Mucosa of rectum (tissue), 2 donors: ENCODE data around the gene MYH11.

ENCODE experiments used
- H3K27ac ChIP-seq, 2 donors: one replicate each; pipeline ENCODE4 v1.7.0; 2013; ENCODE audit warnings: inconsistent platforms in 2 of 2, low read depth in 2 of 2, low read length in 2 of 2
- H3K27me3 ChIP-seq, 2 donors: one replicate each; pipeline ENCODE4 v1.7.0; 2013; ENCODE audit warnings: low read length in 2 of 2; ENCODE audit not compliant: control insufficient read depth in 2 of 2, insufficient read depth in 2 of 2
- H3K36me3 ChIP-seq, 2 donors: one replicate each; pipeline ENCODE4 v1.7.0; 2013; ENCODE audit warnings: low read length in 2 of 2; ENCODE audit not compliant: control insufficient read depth in 2 of 2, insufficient read depth in 2 of 2
- H3K4me1 ChIP-seq, 2 donors: one replicate each; pipeline ENCODE4 v1.7.0; 2013; ENCODE audit warnings: low read length in 2 of 2, mild to moderate bottlenecking in 1 of 2; ENCODE audit not compliant: control insufficient read depth in 2 of 2, insufficient read depth in 2 of 2
- H3K4me3 ChIP-seq, 2 donors: one replicate each; pipeline ENCODE4 v1.7.0; 2013; ENCODE audit warnings: low read length in 2 of 2
- H3K9ac ChIP-seq, 2 donors: one replicate each; pipeline ENCODE4 v1.7.0; 2013; ENCODE audit warnings: low read length in 2 of 2, low read depth in 1 of 2, mild to moderate bottlenecking in 1 of 2
- H3K9me3 ChIP-seq, 2 donors: one replicate each; pipeline ENCODE4 v1.7.0; 2013; ENCODE audit warnings: low read length in 2 of 2; ENCODE audit not compliant: control insufficient read depth in 2 of 2
- donor health status: healthy.
- donor health status: Normal muscosa, but diverticular disease.

Gene MYH11

GRCh38 chr16:15879255-15879811 is 22.5 kb upstream of the MYH11 start:
- Histone ChIP-seq H3K27me3 (no peaks in the 10 kb centered on the region), H3K4me1 (peaks cover 0 to 3% of the 10 kb centered on the region in 2 donors), H3K36me3 (peaks cover 4 to 14% of the 10 kb centered on the region in 2 donors), H3K27ac (no peak overlapping the region), H3K9ac (no peak overlapping the region), H3K9me3 (no peaks in the 10 kb centered on the region), H3K4me3 (no peak overlapping the region)

- Histone ChIP-seq H3K4me3 (no peak overlapping the region), H3K36me3 (peaks cover 3 to 10% of the 10 kb centered on the region in 2 donors), H3K9me3 (no peaks in the 10 kb centered on the region), H3K27me3 (no peaks in the 10 kb centered on the region), H3K9ac (no peak overlapping the region), H3K27ac (no peak overlapping the region), H3K4me1 (peaks cover 0 to 3% of the 10 kb centered on the region in 2 donors)
These were observed 19.7 kb upstream of the MYH11 start for GRCh38 chr16:15876503-15876902.

- no peaks in the 10 kb centered on the region for H3K9me3 ChIP-seq
- no peak overlapping the region for H3K27ac ChIP-seq
- no peak overlapping the region for H3K9ac ChIP-seq
- no peaks in the 10 kb centered on the region for H3K27me3 ChIP-seq
- H3K36me3 ChIP-seq = peaks cover 13 to 14% of the 10 kb centered on the region in 2 donors
- H3K4me3 ChIP-seq = no peak overlapping the region
- H3K4me1 ChIP-seq = peaks cover 0 to 3% of the 10 kb centered on the region in 2 donors
These were observed 18.0 kb upstream of the MYH11 start for GRCh38 chr16:15874745-15875314.

- Histone ChIP-seq H3K9me3 (no peaks in the 10 kb centered on the region), H3K9ac (no peak overlapping the region), H3K27ac (no peak overlapping the region), H3K4me1 (peaks cover 0 to 3% of the 10 kb centered on the region in 2 donors), H3K27me3 (no peaks in the 10 kb centered on the region), H3K4me3 (no peak overlapping the region), H3K36me3 (peaks cover 17 to 18% of the 10 kb centered on the region in 2 donors)
These were observed 16.9 kb upstream of the MYH11 start for GRCh38 chr16:15873737-15874136.

- no peaks in the 10 kb centered on the region for H3K9me3 ChIP-seq
- H3K27me3 ChIP-seq = no peaks in the 10 kb centered on the region
- peaks cover 17 to 18% of the 10 kb centered on the region in 2 donors for H3K36me3 ChIP-seq
- H3K9ac ChIP-seq = no peak overlapping the region
- H3K4me3 ChIP-seq = no peak overlapping the region
- no peak overlapping the region for H3K27ac ChIP-seq
- peaks cover 0 to 3% of the 10 kb centered on the region in 2 donors for H3K4me1 ChIP-seq
These were observed 16.5 kb upstream of the MYH11 start for GRCh38 chr16:15873301-15873700.

GRCh38 chr16:15870011-15870410 is 13.2 kb upstream of the MYH11 start:
- no peak overlapping the region for H3K4me3 ChIP-seq
- no peaks in the 10 kb centered on the region for H3K9me3 ChIP-seq
- H3K36me3 ChIP-seq = peaks cover 24 to 27% of the 10 kb centered on the region in 2 donors
- H3K4me1 ChIP-seq = peaks cover 0 to 2% of the 10 kb centered on the region in 2 donors
- H3K27ac ChIP-seq = no peak overlapping the region
- no peak overlapping the region for H3K9ac ChIP-seq
- H3K27me3 ChIP-seq = no peaks in the 10 kb centered on the region

GRCh38 chr16:15866451-15866850 is 9.6 kb upstream of the MYH11 start:
- no peaks in the 10 kb centered on the region for H3K27me3 ChIP-seq
- no peak overlapping the region for H3K9ac ChIP-seq
- H3K4me1 ChIP-seq = no peaks in the 10 kb centered on the region
- H3K27ac ChIP-seq = no peak overlapping the region
- peaks cover 20 to 23% of the 10 kb centered on the region in 2 donors for H3K36me3 ChIP-seq
- no peak overlapping the region for H3K4me3 ChIP-seq
- H3K9me3 ChIP-seq = no peaks in the 10 kb centered on the region

- Histone ChIP-seq H3K27ac (no peak overlapping the region), H3K9ac (no peak overlapping the region), H3K4me1 (no peaks in the 10 kb centered on the region), H3K27me3 (no peaks in the 10 kb centered on the region), H3K36me3 (peaks cover 18 to 20% of the 10 kb centered on the region in 2 donors), H3K4me3 (no peak overlapping the region), H3K9me3 (no peaks in the 10 kb centered on the region)
These were observed 8.9 kb upstream of the MYH11 start for GRCh38 chr16:15865742-15866141.

GRCh38 chr16:15864939-15865338 is 8.1 kb upstream of the MYH11 start:
- Histone ChIP-seq H3K4me1 (no peaks in the 10 kb centered on the region), H3K36me3 (peaks cover 12 to 15% of the 10 kb centered on the region in 2 donors), H3K27ac (no peak overlapping the region), H3K4me3 (no peak overlapping the region), H3K9ac (no peak overlapping the region), H3K27me3 (no peaks in the 10 kb centered on the region), H3K9me3 (no peaks in the 10 kb centered on the region)

- Histone ChIP-seq H3K9me3 (no peaks in the 10 kb centered on the region), H3K9ac (no peak overlapping the region), H3K27ac (no peak overlapping the region), H3K4me1 (no peaks in the 10 kb centered on the region), H3K27me3 (peaks cover 2 to 6% of the 10 kb centered on the region in 2 donors), H3K4me3 (no peak overlapping the region), H3K36me3 (peaks cover 2 to 9% of the 10 kb centered on the region in 2 donors)
These were observed 5.2 kb upstream of the MYH11 start for GRCh38 chr16:15861996-15862395.
